CD14-positive monocyte (primary cell): Measurements from ENCODE around the gene TRIM56. TPM values are rescaled to one million over a fixed set of nuclear protein-coding genes. Genes with fewer than 3 reads are reported as not detected.
"Not testable (repeated sequence)": the region's sequence is repeated elsewhere in the genome, so short reads cannot be mapped to it uniquely, and the experiment has no call there.

Experiments used
- DNase-seq, 3 donors: peaks; one replicate each; pipeline ENCODE4 v3.0.0-alpha.2; 2011 to 2022
- H2AFZ ChIP-seq: 2 replicates; pipeline ENCODE4 v1.6.0; 2012; ENCODE audit warnings: mild to moderate bottlenecking, low read depth, low read length, inconsistent platforms; ENCODE audit not compliant: insufficient read depth, poor library complexity, severe bottlenecking
- H3K27ac ChIP-seq, 2 donors: 1 replicate in 1 of 2; 2 replicates in 1 of 2; pipeline ENCODE4 v1.5.1; 2012 to 2013; ENCODE audit warnings: low read length in 2 of 2, control low read depth in 1 of 2, inconsistent platforms in 1 of 2, low read depth in 1 of 2, mild to moderate bottlenecking in 1 of 2
- H3K27me3 ChIP-seq, 2 donors: one replicate each; pipeline versions ENCODE4 v1.6.0 to v1.6.1; 2011 to 2013; ENCODE audit warnings: low read length in 2 of 2; ENCODE audit not compliant: control insufficient read depth in 2 of 2, insufficient read depth in 2 of 2
- H3K36me3 ChIP-seq, 2 donors: replicated peaks in 1 of 2; 1 replicate in 1 of 2; 2 replicates in 1 of 2; pipeline versions ENCODE4 v1.5.1 to v1.6.1; 2012 to 2013; ENCODE audit warnings: low read length in 2 of 2, control low read depth in 1 of 2, inconsistent platforms in 1 of 2, mild to moderate bottlenecking in 1 of 2; ENCODE audit not compliant: insufficient read depth in 2 of 2, control insufficient read depth in 1 of 2
- H3K4me1 ChIP-seq, 2 donors: 1 replicate in 1 of 2; 2 replicates in 1 of 2; pipeline versions ENCODE4 v1.5.1 to v1.6.1; 2012 to 2013; ENCODE audit warnings: low read length in 2 of 2, control low read depth in 1 of 2, inconsistent platforms in 1 of 2, mild to moderate bottlenecking in 1 of 2, moderate library complexity in 1 of 2; ENCODE audit not compliant: insufficient read depth in 2 of 2, control insufficient read depth in 1 of 2
- H3K4me2 ChIP-seq: replicated peaks from 2 replicates; pipeline ENCODE3; 2012; ENCODE audit warnings: low read length, moderate library complexity, mild to moderate bottlenecking; ENCODE audit not compliant: poor library complexity, severe bottlenecking; ENCODE audit errors: extremely low read depth
- H3K4me3 ChIP-seq, 3 experiments: fragments of 200-600 bp in 1 of 3; sonication (generic) in 1 of 3; replicated peaks in 1 of 3; 1 replicate in 2 of 3; 2 replicates in 1 of 3; pipeline ENCODE4 v1.5.1; 2011 to 2013; ENCODE audit warnings: low read length in 3 of 3, mild to moderate bottlenecking in 3 of 3, control low read depth in 2 of 3, low read depth in 2 of 3, inconsistent platforms in 1 of 3, moderate library complexity in 1 of 3
- H3K79me2 ChIP-seq: 2 replicates; pipeline ENCODE4 v1.6.0; 2012; ENCODE audit warnings: mild to moderate bottlenecking, control low read depth, inconsistent platforms, low read length, moderate library complexity; ENCODE audit not compliant: insufficient read depth
- H3K9ac ChIP-seq: 2 replicates; pipeline ENCODE4 v1.6.0; 2017; ENCODE audit warnings: low read length, mild to moderate bottlenecking; ENCODE audit not compliant: insufficient read depth, poor library complexity, severe bottlenecking
- H3K9me3 ChIP-seq, 2 donors: replicated peaks in 1 of 2; 1 replicate in 1 of 2; 2 replicates in 1 of 2; pipeline versions ENCODE4 v1.5.1 to v1.6.1; 2012 to 2013; ENCODE audit warnings: low read length in 2 of 2, control low read depth in 1 of 2; ENCODE audit not compliant: control insufficient read depth in 1 of 2, insufficient read depth in 1 of 2
- H4K20me1 ChIP-seq: 2 replicates; pipeline ENCODE4 v1.6.0; 2012; ENCODE audit warnings: mild to moderate bottlenecking, low read length, control low read depth, moderate library complexity; ENCODE audit not compliant: insufficient read depth
- H3K27ac Mint-ChIP-seq, 7 donors: one replicate each; pipeline ENCODE4 v1.8.0; 2020; ENCODE audit warnings: mild to moderate bottlenecking in 7 of 7, mixed read lengths in 7 of 7, moderate library complexity in 6 of 7, inconsistent platforms in 2 of 7
- H3K27me3 Mint-ChIP-seq, 3 donors: one replicate each; pipeline ENCODE4 v1.8.0; 2021 to 2022; ENCODE audit warnings: low read depth in 3 of 3, mild to moderate bottlenecking in 3 of 3, mixed read lengths in 3 of 3, moderate library complexity in 3 of 3, inconsistent platforms in 1 of 3
- H3K36me3 Mint-ChIP-seq, 2 donors: one replicate each; pipeline ENCODE4 v1.8.0; 2020; ENCODE audit warnings: mixed read lengths in 2 of 2, inconsistent platforms in 1 of 2, mild to moderate bottlenecking in 1 of 2
- H3K4me1 Mint-ChIP-seq: one replicate; pipeline ENCODE4 v1.8.0; 2020; ENCODE audit warnings: mild to moderate bottlenecking, mixed read lengths
- H3K4me3 Mint-ChIP-seq, 2 donors: one replicate each; pipeline ENCODE4 v1.8.0; 2020; ENCODE audit warnings: mild to moderate bottlenecking in 2 of 2, mixed read lengths in 2 of 2, moderate library complexity in 1 of 2
- H3K9me3 Mint-ChIP-seq, 7 donors: one replicate each; pipeline ENCODE4 v1.8.0; 2020 to 2022; ENCODE audit warnings: mixed read lengths in 7 of 7, mild to moderate bottlenecking in 6 of 7, moderate library complexity in 6 of 7, inconsistent platforms in 2 of 7
- WGBS: methylation state at CpG from one replicate; pipeline ENCODE4 v1.1.5; 2013; ENCODE audit warnings: missing lambda C conversion rate; ENCODE audit not compliant: insufficient coverage; 5-methylcytosine and 5-hydroxymethylcytosine counted together
- intact Hi-C, 2 donors: fragments of 100-400 bp; cut with micrococcal nuclease; formaldehyde crosslinking; loops; one replicate each; pipeline versions ENCODE4 v1.15.0 to v1.15.1; 2023
- polyA plus RNA-seq, 3 donors: library from polyadenylated mRNA; depleted of rRNA in 1 of 3; unstranded in 2 of 3; stranded (reverse) in 1 of 3; fragments of 300-500 nt in 2 of 3; fragments of >200 nt in 1 of 3; fragmentation: Illumina TruSeq in 2 of 3; gene quantifications; 1 replicate in 2 of 3; 2 replicates in 1 of 3; pipeline ENCODE4 v1.2.3, GENCODE V29; 2012 to 2021
- TF ChIP-seq, protein P1 (sequence below): fragments of 200-600 bp; IDR thresholded peaks from one replicate; pipeline ENCODE4 v1.8.0; 2022; ENCODE audit warnings: antibody characterized with exemption, mild to moderate bottlenecking

The TRIM56 gene
- polyA plus RNA-seq, 3 donors = 0.66 to 9.4 (median 1.2) TPM

- H3K27me3 ChIP-seq = peaks cover 4 to 26% of the 10 kb centered on the region in 2 donors
- no peak overlapping the region for H3K4me3 ChIP-seq
- intact Hi-C loops = no loop called here
- H3K36me3 Mint-ChIP-seq = peaks cover 0 to 2% of the 10 kb centered on the region in 2 donors
- H2AFZ ChIP-seq = no peak overlapping the region
- no peak overlapping the region for H3K9ac ChIP-seq
- DNase-seq = no peak
- peaks cover 26 to 30% of the 10 kb centered on the region in 2 donors for H3K4me1 ChIP-seq
- TF ChIP-seq, protein P1, sequence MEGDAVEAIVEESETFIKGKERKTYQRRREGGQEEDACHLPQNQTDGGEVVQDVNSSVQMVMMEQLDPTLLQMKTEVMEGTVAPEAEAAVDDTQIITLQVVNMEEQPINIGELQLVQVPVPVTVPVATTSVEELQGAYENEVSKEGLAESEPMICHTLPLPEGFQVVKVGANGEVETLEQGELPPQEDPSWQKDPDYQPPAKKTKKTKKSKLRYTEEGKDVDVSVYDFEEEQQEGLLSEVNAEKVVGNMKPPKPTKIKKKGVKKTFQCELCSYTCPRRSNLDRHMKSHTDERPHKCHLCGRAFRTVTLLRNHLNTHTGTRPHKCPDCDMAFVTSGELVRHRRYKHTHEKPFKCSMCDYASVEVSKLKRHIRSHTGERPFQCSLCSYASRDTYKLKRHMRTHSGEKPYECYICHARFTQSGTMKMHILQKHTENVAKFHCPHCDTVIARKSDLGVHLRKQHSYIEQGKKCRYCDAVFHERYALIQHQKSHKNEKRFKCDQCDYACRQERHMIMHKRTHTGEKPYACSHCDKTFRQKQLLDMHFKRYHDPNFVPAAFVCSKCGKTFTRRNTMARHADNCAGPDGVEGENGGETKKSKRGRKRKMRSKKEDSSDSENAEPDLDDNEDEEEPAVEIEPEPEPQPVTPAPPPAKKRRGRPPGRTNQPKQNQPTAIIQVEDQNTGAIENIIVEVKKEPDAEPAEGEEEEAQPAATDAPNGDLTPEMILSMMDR = no peak
- H3K27me3 Mint-ChIP-seq = peaks cover 31 to 67% (median 53%) of the 10 kb centered on the region in 3 donors
- H3K36me3 ChIP-seq = no peaks in the 10 kb centered on the region
- no peaks in the 10 kb centered on the region for H3K9me3 ChIP-seq
- H3K4me2 ChIP-seq = no peak overlapping the region
- H4K20me1 ChIP-seq = no peaks in the 10 kb centered on the region
- H3K27ac ChIP-seq = no peak overlapping the region
- no peaks in the 10 kb centered on the region for H3K79me2 ChIP-seq
- WGBS = no CpG with 5 or more reads among the region's 3 CpGs
- H3K27ac Mint-ChIP-seq = no peak overlapping the region
- H3K4me3 Mint-ChIP-seq = peak overlapping the region in 1 of 2 donors; percentile 52
- H3K4me1 Mint-ChIP-seq = peaks cover 33% of the 10 kb centered on the region
- peaks cover 0 to 2% (median 0%) of the 10 kb centered on the region in 7 donors for H3K9me3 Mint-ChIP-seq
These were observed 44.4 kb downstream of the TRIM56 start for GRCh38 chr7:101129603-101130117.

- Mint-ChIP-seq H3K27me3 (peaks cover 19 to 60% (median 45%) of the 10 kb centered on the region in 3 donors), H3K27ac (peak overlapping the region in 2 of 7 donors; percentile 7 to 64)
- WGBS = 95% methylated on average over 3 of the region's 18 CpGs
These were observed 47.6 kb downstream of the TRIM56 start for GRCh38 chr7:101132626-101133600.

More at GRCh38 chr7:101132626-101133600, 47.6 kb downstream of the TRIM56 start:
- H3K9me3 Mint-ChIP-seq, H3K79me2 ChIP-seq, H3K36me3 Mint-ChIP-seq, H3K27ac ChIP-seq, intact Hi-C loops, DNase-seq, H3K36me3 ChIP-seq, H4K20me1 ChIP-seq, H3K27me3 ChIP-seq, H2AFZ ChIP-seq, H3K4me3 ChIP-seq, H3K4me2 ChIP-seq, H3K9ac ChIP-seq, H3K9me3 ChIP-seq: not testable (repeated sequence)
- Mint-ChIP-seq H3K4me3 (peak overlapping the region in 1 of 2 donors; percentile 51), H3K4me1 (peaks cover 33% of the 10 kb centered on the region)
- H3K4me1 ChIP-seq = peaks cover 17 to 30% of the 10 kb centered on the region in 2 donors
